ELF-1 (cell line): ENCODE results near the gene POC1A.
"Not testable (repeated sequence)": the region's sequence is repeated elsewhere in the genome, so short reads cannot be mapped to it uniquely, and the experiment has no call there.

Experiments used
- DNase-seq: peaks from one replicate; pipeline ENCODE4 v3.0.0-alpha.2; 2016; ENCODE audit warnings: low read depth, low spot score

Gene POC1A

DNA sequence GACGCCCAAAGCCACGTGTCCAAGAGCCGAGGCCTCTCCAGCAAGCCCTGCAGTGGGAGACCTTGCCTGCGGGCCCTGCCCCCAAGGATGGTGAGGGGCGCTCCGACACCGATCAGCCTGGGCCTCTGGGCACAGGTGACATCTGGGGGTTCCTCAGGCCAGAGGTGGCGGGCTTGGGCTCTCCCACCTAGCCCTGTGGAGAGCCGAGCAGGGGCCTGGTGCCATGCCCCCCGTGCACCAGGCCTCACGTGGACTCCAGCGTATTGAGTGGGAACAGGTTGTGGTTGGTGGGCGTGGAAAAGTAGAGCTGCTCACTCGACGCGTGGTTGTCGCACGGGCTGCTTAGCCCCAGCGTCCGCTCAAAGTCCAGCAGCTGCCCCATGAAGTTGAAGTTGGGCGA is 103.7 kb downstream of the POC1A start:
- DNase-seq: no peak

DNA sequence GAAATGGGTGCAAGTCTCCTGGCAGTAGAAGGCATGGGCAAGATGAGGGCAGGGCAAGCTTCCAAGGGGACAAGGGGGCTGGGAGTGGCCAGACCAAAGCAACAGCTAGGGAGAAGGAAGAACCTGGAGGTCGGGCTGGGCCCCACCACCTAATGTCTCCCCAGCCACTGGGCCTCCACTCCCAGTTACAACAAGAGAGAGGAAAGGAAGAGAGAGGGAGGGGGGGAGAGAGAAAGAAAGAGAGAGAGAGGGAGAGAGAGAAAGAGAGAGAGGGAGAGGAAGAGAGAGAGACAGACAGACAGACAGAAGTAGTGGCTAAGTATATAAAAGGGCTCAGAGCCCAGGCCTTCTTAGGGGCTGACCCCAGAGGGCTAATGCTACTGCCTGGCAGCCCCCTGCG is 104.7 kb downstream of the POC1A start:
- DNase-seq: no peak

GRCh38 chr3:52047295-52047960 is 106.8 kb downstream of the POC1A start:
- DNase-seq: no peak

DNA sequence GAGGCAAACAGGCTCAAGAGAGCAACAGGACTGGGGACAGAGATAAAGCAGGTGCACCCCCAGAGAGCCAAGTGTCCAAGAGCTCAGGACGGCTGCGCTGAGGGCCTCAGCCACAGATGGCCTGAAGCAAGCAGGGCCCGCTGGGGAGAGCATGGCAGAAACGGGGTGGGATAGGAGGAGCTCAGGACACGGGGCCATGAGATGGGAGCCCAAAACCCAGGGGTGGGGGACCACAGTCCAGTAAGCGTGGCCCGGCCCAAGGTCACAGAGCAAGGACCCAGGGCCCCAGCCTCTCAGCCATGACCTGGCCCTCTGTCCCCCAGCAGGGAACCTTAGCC is 107.4 kb downstream of the POC1A start:
- DNase-seq: no peak

DNA sequence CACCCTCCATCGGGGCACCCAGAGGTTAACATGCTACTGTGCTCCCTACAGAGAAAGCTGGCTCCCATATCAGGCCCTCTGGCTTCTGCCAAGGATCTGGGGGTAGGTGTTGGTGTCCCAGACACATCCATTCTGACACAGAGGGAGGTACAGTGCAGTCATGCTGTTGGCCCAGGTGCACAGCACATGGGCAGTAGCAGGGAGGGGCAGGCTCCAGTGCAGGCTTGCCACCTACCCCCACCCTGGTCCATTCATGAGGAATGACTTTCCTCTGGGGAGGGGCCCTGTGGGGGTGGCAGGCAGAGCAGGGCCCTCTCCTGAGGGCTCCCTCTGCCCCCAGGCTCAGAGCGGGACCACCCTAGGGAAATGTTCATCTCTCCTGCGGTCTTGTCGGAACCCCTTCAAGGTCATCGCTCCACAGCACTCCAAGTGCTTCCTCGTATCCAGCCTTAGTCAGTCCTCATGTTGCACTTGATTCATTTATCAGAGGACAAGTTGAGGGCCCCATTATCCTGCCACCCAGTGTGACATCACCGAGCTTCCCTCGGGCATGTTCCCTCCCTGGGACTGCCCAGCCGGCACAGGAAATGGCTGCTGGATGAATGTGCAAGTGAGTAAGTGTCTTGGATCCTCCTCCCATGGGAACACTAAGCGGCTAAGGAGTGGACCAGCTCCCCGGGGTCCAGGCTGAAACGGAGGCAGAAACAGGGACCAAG is 107.9 kb downstream of the POC1A start:
- peak; percentile 42 for DNase-seq

DNA sequence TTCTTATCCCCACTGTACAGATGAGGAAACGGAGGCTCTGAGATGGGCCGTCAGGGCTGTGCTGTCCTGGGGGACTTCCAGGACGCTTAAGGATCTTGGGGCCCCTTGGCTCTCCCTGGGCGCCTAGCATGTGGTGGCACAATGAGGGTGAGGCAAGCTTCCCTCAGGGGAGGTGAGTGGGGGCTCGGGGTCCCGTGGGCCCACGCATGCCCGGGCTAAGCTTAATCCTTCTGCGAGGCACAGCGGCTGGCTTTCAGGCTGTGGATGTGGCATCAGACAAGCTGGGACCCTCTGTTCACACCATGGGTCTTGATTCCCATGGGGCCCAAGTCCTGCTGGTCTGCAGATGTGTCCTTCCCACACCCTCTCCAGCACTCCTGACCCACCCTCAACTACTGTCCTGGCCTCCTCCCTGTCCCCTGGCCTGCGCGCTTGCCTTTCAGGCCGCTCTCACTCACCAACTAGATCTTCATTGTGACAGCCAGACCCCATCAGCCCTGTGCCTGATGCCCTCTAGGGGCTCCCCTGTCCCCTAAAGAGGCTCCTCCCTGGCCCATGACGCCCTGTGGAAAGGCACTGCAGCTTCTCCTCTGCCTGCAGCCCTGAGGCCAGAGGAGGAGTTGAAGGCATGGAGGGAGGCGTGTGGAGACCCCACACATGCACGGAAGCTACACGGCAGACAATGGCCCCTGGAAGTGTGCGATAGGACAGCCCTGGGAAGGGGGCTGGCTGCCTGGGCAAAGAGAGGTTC is 109.2 kb downstream of the POC1A start:
- DNase-seq: peak; percentile 36

- no peak for DNase-seq
Observed at GRCh38 chr3:52043750-52044149, 110.5 kb downstream of the POC1A start.

- not testable (repeated sequence) for DNase-seq
Observed at GRCh38 chr3:52043039-52043438, 111.2 kb downstream of the POC1A start.

DNA sequence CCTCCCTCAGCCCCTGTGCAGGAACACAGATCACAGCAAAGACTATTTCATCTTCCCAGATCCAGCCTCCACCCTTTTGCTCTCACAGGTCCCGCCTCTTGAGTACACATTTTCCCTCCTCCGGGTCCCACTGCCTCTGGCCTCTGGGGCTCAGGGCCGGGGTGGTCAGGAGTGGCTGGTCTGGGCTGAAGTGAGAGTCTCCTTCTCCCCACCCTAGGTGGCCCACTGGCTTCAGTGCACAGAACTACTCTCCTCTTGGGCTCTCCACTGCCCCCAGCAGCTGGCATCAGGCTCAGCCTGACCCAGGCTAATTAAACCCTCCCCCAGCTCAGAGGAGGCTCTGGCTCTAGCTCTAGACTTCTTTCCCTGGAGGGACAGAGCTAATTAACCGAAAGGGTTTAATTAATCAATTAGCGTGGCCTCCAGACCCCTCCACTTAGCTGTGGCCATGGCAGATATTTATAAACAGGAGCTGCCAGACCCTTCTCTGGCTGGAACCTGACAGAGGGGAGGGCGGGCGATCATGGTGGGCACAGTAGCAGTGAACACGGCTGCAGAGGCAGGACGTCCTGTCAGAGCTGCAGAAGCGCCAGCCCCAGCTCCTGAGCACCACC is 113.0 kb downstream of the POC1A start:
- peak; percentile 51 for DNase-seq

- DNase-seq: no peak
Observed at GRCh38 chr3:52040600-52040999, 113.6 kb downstream of the POC1A start.

GRCh38 chr3:52039846-52040245 is 114.4 kb downstream of the POC1A start:
- DNase-seq: peak; percentile 45

DNA sequence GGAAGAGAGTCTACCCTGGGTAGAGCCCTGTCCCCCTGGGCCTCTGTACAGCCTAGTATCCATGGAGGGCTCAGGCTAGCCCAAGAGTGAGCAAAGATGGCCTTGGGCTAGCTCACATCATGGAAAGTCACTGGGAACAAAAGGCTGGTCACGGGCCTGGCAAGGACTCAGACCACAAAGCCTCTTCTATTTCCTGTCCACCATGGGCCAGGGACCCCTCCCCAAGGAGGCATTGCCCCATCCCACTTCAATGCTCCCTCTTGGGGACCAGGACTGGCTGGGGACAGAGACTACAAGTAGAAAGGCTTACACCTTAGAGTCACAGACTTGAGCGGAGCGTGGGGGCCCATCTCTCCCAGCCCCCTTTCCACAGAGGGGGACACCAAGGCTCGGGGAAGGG is 114.8 kb downstream of the POC1A start:
- DNase-seq: no peak

DNA sequence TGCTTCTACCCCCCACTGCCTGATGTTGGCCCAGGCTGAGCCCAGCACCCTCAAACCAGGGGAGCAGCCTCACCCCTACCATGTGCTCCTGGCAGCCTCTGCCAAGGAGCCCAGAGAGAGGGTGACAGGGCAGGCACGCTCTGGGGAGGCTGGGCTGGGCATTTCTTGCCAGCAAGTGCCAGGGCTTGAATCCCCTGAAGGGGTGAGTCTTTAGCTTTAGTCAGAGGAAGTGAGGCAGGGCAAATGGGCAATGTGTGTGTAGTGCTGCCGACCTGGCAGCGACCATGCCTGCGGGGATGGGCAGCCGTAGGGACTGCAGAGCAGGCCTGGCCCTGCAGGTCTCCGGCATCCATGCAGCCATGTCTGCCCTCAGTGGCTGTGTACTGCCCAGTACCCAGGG is 116.0 kb downstream of the POC1A start:
- no peak for DNase-seq

- no peak for DNase-seq
Observed at GRCh38 chr3:52037291-52037690, 116.9 kb downstream of the POC1A start.

DNA sequence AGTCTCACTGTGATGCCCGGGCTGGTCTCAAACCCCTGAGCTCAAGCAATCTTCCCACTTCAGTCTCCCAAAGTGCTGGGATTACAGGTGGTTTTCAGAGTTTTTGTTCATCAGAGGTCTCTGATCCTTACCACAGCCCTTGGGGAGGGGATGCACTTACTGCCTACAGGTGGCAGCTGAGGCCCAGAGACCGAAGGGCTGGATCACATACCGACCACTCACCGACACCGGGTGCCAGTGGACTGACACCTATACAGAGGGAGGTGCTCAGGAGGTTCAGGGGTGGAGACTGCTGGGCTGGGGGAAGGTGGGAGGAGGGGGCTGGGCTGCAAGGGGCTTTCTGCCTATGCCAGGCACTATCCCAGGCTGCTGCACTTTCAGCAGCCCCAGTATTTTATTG is 117.4 kb downstream of the POC1A start:
- DNase-seq: no peak

DNA sequence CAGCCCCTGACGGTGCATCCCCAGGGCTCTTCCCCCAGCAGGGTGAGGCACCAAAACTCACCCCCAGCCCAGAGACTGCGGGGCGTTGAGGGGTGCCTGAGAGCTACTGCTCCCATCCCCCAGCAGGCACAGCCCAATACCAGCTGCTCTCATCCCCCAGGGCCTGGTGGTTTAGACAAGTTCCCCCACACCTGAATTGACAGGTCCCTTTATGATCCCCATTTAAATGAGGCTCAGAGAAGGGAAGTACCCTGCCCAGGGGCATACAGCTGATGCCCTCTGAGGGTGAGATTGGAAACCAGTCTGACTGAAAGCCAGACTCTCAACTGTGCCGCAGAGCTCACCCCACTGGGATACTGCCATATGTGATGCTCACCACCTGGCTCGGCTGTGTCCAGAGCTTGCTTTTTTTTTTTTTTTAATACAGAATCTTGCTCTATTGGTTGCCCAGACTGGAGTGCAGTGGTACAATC is 118.0 kb downstream of the POC1A start:
- DNase-seq: no peak

DNA sequence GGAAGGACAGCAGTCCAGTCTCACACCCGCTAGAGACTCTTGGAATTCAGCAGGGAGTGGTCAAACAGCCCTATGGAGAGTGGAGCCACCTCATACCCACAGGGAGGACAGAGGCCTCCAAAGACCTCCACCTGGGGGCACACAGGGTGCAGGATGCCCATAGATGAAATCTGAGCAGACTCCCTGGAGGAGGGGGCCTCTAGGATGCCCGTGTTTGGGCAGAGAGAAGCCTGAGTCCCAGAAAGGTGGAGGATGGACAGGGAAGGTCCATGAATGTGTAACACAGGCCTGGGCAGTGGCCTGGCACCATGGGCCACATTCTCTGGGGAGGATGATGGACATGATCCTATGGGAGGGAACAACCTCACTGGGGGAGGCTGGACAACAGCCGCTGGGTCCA is 119.6 kb downstream of the POC1A start:
- no peak for DNase-seq

GRCh38 chr3:52034212-52034611 is 120.0 kb downstream of the POC1A start:
- no peak for DNase-seq

GRCh38 chr3:52033748-52034147 is 120.5 kb downstream of the POC1A start:
- not testable (repeated sequence) for DNase-seq

- DNase-seq: peak; percentile 60
Observed at GRCh38 chr3:52032702-52033408, 121.4 kb downstream of the POC1A start.

- no peak for DNase-seq
Observed at GRCh38 chr3:52031896-52032295, 122.3 kb downstream of the POC1A start.
